GM23338 (cell line): ENCODE results near the gene PERM1. TPM values are rescaled to one million over a fixed set of nuclear protein-coding genes. Genes with fewer than 3 reads are reported as not detected.

Experiments
- ATAC-seq: fragments of 200-7000 bp; cut with Tn5 transposase; 3 replicates; pipeline ENCODE4 v1.9.1; 2020
- DNase-seq: peaks from one replicate; pipeline ENCODE4 v3.0.0-alpha.2; 2015; ENCODE audit warnings: low spot score
- H2AFZ ChIP-seq: fragments of 200-600 bp; sonication (generic); 2 replicates; pipeline ENCODE4 v1.8.0; 2016; ENCODE audit warnings: antibody characterized with exemption, mild to moderate bottlenecking, moderate library complexity
- H3F3A ChIP-seq: fragments of 200-600 bp; sonication (generic); replicated peaks from 2 replicates; pipeline ENCODE4 v1.8.0; 2017; ENCODE audit warnings: antibody characterized with exemption, mixed run types, low read depth
- H3K27ac ChIP-seq: fragments of 200-600 bp; sonication (generic); 2 replicates; pipeline ENCODE4 v1.6.1; 2016; ENCODE audit warnings: low read depth
- H3K27me3 ChIP-seq: fragments of 200-600 bp; sonication (generic); 2 replicates; pipeline ENCODE4 v1.8.0; 2016; ENCODE audit warnings: mild to moderate bottlenecking, mixed run types, moderate library complexity; ENCODE audit not compliant: insufficient read depth
- H3K36me3 ChIP-seq: fragments of 200-600 bp; sonication (generic); 2 replicates; pipeline ENCODE4 v1.8.0; 2016; ENCODE audit warnings: mild to moderate bottlenecking; ENCODE audit not compliant: insufficient read depth
- H3K4me1 ChIP-seq: fragments of 200-600 bp; sonication (generic); 2 replicates; pipeline ENCODE4 v1.8.0; 2016; ENCODE audit warnings: mild to moderate bottlenecking, moderate library complexity; ENCODE audit not compliant: insufficient read depth
- H3K4me2 ChIP-seq: fragments of 200-600 bp; sonication (generic); 2 replicates; pipeline ENCODE4 v1.7.1; 2017; ENCODE audit warnings: mixed run types
- H3K4me3 ChIP-seq: fragments of 200-600 bp; sonication (generic); 2 replicates; pipeline ENCODE4 v1.6.1; 2016; ENCODE audit warnings: mixed run types
- H3K79me2 ChIP-seq: fragments of 200-600 bp; sonication (generic); replicated peaks from 2 replicates; pipeline ENCODE4 v1.8.0; 2017; ENCODE audit warnings: mild to moderate bottlenecking; ENCODE audit not compliant: insufficient read depth
- H3K9me2 ChIP-seq: fragments of 200-600 bp; sonication (generic); 2 replicates; pipeline ENCODE4 v1.8.0; 2017; ENCODE audit not compliant: insufficient read depth
- H4K20me1 ChIP-seq: fragments of 200-600 bp; sonication (generic); replicated peaks from 2 replicates; pipeline ENCODE4 v1.8.0; 2017; ENCODE audit warnings: mild to moderate bottlenecking; ENCODE audit not compliant: insufficient read depth
- H3K27ac Mint-ChIP-seq: 2 replicates; pipeline ENCODE4 v1.8.0; 2020; ENCODE audit warnings: inconsistent platforms, mild to moderate bottlenecking, moderate library complexity, mixed read lengths
- H3K27me3 Mint-ChIP-seq: 3 replicates; pipeline ENCODE4 v1.8.0; 2022; ENCODE audit warnings: low read depth, mild to moderate bottlenecking, moderate library complexity, mixed read lengths, inconsistent platforms; ENCODE audit not compliant: insufficient read depth, poor library complexity
- H3K36me3 Mint-ChIP-seq: 3 replicates; pipeline ENCODE4 v1.8.0; 2021; ENCODE audit warnings: low read depth, mild to moderate bottlenecking, inconsistent platforms, moderate library complexity, mixed read lengths
- H3K4me1 Mint-ChIP-seq: 3 replicates; pipeline ENCODE4 v1.8.0; 2020; ENCODE audit warnings: mild to moderate bottlenecking, inconsistent platforms, mixed read lengths
- H3K4me3 Mint-ChIP-seq: 3 replicates; pipeline ENCODE4 v1.8.0; 2021; ENCODE audit warnings: moderate library complexity, mild to moderate bottlenecking, inconsistent platforms, mixed read lengths
- H3K9me3 Mint-ChIP-seq: 3 replicates; pipeline ENCODE4 v1.8.0; 2020; ENCODE audit warnings: moderate library complexity, mild to moderate bottlenecking, inconsistent platforms, mixed read lengths
- CREB1 ChIP-seq: fragments of 250-450 bp; sonication (Bioruptor Pico); IDR thresholded peaks from 2 replicates; pipeline ENCODE4 v1.5.0; 2020; ENCODE audit warnings: low read depth, mild to moderate bottlenecking, moderate library complexity
- EZH2 ChIP-seq: fragments of 200-600 bp; sonication (generic); IDR thresholded peaks from one replicate; pipeline ENCODE4 v1.8.0; 2017; ENCODE audit warnings: antibody characterized with exemption, mild to moderate bottlenecking, low read depth; ENCODE audit not compliant: unreplicated experiment
- EZH2phosphoT487 ChIP-seq: fragments of 200-600 bp; sonication (generic); IDR thresholded peaks from one replicate; pipeline ENCODE4 v1.8.1; 2018; ENCODE audit warnings: antibody characterized with exemption; ENCODE audit not compliant: unreplicated experiment
- JUNB ChIP-seq: IDR thresholded peaks from one replicate; pipeline ENCODE4 v1.6.1; 2016; ENCODE audit warnings: antibody characterized with exemption; ENCODE audit not compliant: unreplicated experiment
- NANOG ChIP-seq: IDR thresholded peaks from 2 replicates; pipeline ENCODE4 v1.6.1; 2016; ENCODE audit warnings: antibody characterized with exemption, borderline replicate concordance
- POLR2AphosphoS5 ChIP-seq: IDR thresholded peaks from 2 replicates; pipeline ENCODE4 v1.6.1; 2016; ENCODE audit warnings: antibody characterized with exemption, low read depth
- STAT1 ChIP-seq: IDR thresholded peaks from one replicate; pipeline ENCODE4 v1.6.1; 2016; ENCODE audit warnings: antibody characterized with exemption; ENCODE audit not compliant: unreplicated experiment
- ZNF114 ChIP-seq: fragments of 250-450 bp; sonication (Bioruptor Pico); IDR thresholded peaks from 2 replicates; pipeline ENCODE4 v1.5.0; 2020; ENCODE audit warnings: mild to moderate bottlenecking, moderate library complexity
- ZNF331 ChIP-seq: fragments of 250-450 bp; sonication (Bioruptor Pico); IDR thresholded peaks from 2 replicates; pipeline ENCODE4 v1.5.0; 2020; ENCODE audit warnings: low read depth, mild to moderate bottlenecking, moderate library complexity
- polyA plus RNA-seq: library from polyadenylated mRNA; unstranded; fragments of >200 nt; fragmentation: Nextera tagmentation; extraction: Ambion mirVana; gene quantifications from 2 replicates; pipeline ENCODE4 v1.2.1, GENCODE V29; 2016
- total RNA-seq: library from RNA; depleted of rRNA; stranded (reverse); fragments of >200 nt; shearing (Covaris generic); gene quantifications from 2 replicates; pipeline ENCODE4 v1.2.3, GENCODE V29; 2014
- TF ChIP-seq, protein P1 (sequence below): IDR thresholded peaks from 2 replicates; pipeline ENCODE4 v1.6.1; 2016; ENCODE audit warnings: antibody characterized with exemption
- TF ChIP-seq, protein P2 (sequence below): fragments of 250-450 bp; sonication (Bioruptor Pico); IDR thresholded peaks from 2 replicates; pipeline ENCODE4 v1.5.0; 2020; ENCODE audit warnings: mild to moderate bottlenecking, moderate library complexity
- TF ChIP-seq, protein P3 (sequence below), 2 experiments: fragments of 200-600 bp in 1 of 2; sonication (generic) in 1 of 2; conservative IDR thresholded peaks; 2 replicates each; pipeline versions ENCODE4 v1.5.1 to v1.6.1; 2016 to 2017; ENCODE audit warnings: antibody characterized with exemption in 2 of 2, low read depth in 2 of 2, mild to moderate bottlenecking in 2 of 2, moderate library complexity in 1 of 2
- TF ChIP-seq, protein P4 (sequence below): IDR thresholded peaks from one replicate; pipeline ENCODE4 v1.6.1; 2018; ENCODE audit warnings: antibody characterized with exemption; ENCODE audit not compliant: unreplicated experiment

The PERM1 gene
- total and polyA plus RNA-seq, 2 experiments from 2014 or later: 1.1 TPM; not detected in 1

DNA sequence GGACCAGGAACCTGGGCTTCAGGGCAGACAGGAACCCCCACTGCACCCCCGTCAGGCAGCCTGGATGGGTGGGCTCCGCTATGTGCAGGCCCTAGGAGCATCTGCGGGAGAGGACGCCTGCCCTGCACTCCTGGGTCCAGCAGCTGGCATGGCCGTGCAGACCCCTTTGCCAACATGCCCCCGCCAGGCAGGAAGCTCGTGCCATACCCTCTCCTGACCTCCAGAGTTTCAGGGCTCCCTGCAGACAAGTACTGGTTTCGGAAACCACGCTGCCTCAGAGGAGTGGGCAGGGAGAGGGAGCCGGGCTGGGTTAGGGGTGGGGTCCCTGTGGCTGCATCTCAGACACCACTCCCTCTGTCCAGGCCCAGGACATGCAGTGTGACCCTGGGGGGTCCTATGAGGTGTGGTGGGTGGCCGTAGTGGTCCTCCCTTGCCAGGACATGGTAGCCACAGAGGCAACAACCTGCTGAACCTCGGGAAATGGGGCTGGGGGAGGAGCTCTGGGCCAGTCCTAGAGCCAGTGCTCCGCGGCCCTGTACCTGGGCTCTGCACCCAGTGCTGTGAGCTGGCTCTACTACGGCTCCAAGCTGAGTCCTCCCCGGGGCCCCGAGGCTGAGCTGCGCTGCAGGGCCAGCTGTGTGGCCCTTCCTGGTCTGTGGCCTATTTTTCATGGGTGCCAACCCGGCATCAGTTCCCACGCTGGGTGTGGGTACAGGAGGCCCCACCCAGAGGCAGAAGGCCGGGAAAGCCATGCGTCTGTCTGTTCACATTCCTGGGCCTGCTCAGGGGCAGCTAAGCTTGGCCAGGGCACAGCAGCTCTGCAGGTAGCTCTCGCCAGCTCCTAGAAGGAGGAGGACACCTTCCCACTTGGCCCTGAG is 14.2 kb downstream of the PERM1 start:
- Histone ChIP-seq H4K20me1 (0 out of 2 replicates have a peak, but pooled peaks cover 2% of the 10 kb centered on the region), H3K9me2 (no peaks in the 10 kb centered on the region), H3F3A (peaks cover 7% of the 10 kb centered on the region), H3K4me3 (peak overlapping the region; percentile 68; the same call in 1 of the 2 replicates), H3K27me3 (peaks cover 40% of the 10 kb centered on the region), H3K4me2 (no peak overlapping the region; the same call in 1 of the 2 replicates), H3K79me2 (no peaks in the 10 kb centered on the region), H3K27ac (no peak overlapping the region), H2AFZ (no peak overlapping the region), H3K4me1 (no peaks in the 10 kb centered on the region; the same call in 1 of the 2 replicates), H3K36me3 (no peaks in the 10 kb centered on the region)
- ATAC-seq (peak; percentile 2; the same call in 1 of the 3 replicates), DNase-seq (no peak)
- Mint-ChIP-seq H3K4me3 (no peak overlapping the region; the same call in 2 of the 3 replicates), H3K27ac (no peak overlapping the region), H3K9me3 (no peaks in the 10 kb centered on the region), H3K4me1 (no peaks in the 10 kb centered on the region; the same call in 2 of the 3 replicates), H3K36me3 (peaks cover 2% of the 10 kb centered on the region; the same call in 1 of the 3 replicates), H3K27me3 (peaks cover 43% of the 10 kb centered on the region)
- TF ChIP-seq, protein P1, sequence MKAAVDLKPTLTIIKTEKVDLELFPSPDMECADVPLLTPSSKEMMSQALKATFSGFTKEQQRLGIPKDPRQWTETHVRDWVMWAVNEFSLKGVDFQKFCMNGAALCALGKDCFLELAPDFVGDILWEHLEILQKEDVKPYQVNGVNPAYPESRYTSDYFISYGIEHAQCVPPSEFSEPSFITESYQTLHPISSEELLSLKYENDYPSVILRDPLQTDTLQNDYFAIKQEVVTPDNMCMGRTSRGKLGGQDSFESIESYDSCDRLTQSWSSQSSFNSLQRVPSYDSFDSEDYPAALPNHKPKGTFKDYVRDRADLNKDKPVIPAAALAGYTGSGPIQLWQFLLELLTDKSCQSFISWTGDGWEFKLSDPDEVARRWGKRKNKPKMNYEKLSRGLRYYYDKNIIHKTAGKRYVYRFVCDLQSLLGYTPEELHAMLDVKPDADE: no peak
- TF ChIP-seq, protein P2, sequence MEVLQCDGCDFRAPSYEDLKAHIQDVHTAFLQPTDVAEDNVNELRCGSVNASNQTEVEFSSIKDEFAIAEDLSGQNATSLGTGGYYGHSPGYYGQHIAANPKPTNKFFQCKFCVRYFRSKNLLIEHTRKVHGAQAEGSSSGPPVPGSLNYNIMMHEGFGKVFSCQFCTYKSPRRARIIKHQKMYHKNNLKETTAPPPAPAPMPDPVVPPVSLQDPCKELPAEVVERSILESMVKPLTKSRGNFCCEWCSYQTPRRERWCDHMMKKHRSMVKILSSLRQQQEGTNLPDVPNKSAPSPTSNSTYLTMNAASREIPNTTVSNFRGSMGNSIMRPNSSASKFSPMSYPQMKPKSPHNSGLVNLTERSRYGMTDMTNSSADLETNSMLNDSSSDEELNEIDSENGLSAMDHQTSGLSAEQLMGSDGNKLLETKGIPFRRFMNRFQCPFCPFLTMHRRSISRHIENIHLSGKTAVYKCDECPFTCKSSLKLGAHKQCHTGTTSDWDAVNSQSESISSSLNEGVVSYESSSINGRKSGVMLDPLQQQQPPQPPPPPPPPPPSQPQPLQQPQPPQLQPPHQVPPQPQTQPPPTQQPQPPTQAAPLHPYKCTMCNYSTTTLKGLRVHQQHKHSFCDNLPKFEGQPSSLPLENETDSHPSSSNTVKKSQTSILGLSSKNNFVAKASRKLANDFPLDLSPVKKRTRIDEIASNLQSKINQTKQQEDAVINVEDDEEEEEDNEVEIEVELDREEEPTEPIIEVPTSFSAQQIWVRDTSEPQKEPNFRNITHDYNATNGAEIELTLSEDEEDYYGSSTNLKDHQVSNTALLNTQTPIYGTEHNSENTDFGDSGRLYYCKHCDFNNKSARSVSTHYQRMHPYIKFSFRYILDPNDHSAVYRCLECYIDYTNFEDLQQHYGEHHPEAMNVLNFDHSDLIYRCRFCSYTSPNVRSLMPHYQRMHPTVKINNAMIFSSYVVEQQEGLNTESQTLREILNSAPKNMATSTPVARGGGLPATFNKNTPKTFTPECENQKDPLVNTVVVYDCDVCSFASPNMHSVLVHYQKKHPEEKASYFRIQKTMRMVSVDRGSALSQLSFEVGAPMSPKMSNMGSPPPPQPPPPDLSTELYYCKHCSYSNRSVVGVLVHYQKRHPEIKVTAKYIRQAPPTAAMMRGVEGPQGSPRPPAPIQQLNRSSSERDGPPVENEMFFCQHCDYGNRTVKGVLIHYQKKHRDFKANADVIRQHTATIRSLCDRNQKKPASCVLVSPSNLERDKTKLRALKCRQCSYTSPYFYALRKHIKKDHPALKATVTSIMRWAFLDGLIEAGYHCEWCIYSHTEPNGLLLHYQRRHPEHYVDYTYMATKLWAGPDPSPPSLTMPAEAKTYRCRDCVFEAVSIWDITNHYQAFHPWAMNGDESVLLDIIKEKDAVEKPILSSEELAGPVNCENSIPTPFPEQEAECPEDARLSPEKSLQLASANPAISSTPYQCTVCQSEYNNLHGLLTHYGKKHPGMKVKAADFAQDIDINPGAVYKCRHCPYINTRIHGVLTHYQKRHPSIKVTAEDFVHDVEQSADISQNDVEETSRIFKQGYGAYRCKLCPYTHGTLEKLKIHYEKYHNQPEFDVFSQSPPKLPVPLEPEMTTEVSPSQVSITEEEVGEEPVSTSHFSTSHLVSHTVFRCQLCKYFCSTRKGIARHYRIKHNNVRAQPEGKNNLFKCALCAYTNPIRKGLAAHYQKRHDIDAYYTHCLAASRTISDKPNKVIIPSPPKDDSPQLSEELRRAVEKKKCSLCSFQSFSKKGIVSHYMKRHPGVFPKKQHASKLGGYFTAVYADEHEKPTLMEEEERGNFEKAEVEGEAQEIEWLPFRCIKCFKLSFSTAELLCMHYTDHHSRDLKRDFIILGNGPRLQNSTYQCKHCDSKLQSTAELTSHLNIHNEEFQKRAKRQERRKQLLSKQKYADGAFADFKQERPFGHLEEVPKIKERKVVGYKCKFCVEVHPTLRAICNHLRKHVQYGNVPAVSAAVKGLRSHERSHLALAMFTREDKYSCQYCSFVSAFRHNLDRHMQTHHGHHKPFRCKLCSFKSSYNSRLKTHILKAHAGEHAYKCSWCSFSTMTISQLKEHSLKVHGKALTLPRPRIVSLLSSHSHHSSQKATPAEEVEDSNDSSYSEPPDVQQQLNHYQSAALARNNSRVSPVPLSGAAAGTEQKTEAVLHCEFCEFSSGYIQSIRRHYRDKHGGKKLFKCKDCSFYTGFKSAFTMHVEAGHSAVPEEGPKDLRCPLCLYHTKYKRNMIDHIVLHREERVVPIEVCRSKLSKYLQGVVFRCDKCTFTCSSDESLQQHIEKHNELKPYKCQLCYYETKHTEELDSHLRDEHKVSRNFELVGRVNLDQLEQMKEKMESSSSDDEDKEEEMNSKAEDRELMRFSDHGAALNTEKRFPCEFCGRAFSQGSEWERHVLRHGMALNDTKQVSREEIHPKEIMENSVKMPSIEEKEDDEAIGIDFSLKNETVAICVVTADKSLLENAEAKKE (CRISPR knock-in tag): no peak
- TF ChIP-seq POLR2AphosphoS5 (no peak), CREB1 (CRISPR knock-in tag) (no peak), JUNB (no peak), STAT1 (no peak), ZNF331 (no peak), EZH2phosphoT487 (no peak), NANOG (no peak), ZNF114 (CRISPR knock-in tag) (no peak), EZH2 (no peak)
- TF ChIP-seq, protein P3, sequence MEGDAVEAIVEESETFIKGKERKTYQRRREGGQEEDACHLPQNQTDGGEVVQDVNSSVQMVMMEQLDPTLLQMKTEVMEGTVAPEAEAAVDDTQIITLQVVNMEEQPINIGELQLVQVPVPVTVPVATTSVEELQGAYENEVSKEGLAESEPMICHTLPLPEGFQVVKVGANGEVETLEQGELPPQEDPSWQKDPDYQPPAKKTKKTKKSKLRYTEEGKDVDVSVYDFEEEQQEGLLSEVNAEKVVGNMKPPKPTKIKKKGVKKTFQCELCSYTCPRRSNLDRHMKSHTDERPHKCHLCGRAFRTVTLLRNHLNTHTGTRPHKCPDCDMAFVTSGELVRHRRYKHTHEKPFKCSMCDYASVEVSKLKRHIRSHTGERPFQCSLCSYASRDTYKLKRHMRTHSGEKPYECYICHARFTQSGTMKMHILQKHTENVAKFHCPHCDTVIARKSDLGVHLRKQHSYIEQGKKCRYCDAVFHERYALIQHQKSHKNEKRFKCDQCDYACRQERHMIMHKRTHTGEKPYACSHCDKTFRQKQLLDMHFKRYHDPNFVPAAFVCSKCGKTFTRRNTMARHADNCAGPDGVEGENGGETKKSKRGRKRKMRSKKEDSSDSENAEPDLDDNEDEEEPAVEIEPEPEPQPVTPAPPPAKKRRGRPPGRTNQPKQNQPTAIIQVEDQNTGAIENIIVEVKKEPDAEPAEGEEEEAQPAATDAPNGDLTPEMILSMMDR (conservative IDR thresholded peaks at IDR 0.05; ENCODE audit: low read depth in 2 of 2): no peak
- TF ChIP-seq, protein P4, sequence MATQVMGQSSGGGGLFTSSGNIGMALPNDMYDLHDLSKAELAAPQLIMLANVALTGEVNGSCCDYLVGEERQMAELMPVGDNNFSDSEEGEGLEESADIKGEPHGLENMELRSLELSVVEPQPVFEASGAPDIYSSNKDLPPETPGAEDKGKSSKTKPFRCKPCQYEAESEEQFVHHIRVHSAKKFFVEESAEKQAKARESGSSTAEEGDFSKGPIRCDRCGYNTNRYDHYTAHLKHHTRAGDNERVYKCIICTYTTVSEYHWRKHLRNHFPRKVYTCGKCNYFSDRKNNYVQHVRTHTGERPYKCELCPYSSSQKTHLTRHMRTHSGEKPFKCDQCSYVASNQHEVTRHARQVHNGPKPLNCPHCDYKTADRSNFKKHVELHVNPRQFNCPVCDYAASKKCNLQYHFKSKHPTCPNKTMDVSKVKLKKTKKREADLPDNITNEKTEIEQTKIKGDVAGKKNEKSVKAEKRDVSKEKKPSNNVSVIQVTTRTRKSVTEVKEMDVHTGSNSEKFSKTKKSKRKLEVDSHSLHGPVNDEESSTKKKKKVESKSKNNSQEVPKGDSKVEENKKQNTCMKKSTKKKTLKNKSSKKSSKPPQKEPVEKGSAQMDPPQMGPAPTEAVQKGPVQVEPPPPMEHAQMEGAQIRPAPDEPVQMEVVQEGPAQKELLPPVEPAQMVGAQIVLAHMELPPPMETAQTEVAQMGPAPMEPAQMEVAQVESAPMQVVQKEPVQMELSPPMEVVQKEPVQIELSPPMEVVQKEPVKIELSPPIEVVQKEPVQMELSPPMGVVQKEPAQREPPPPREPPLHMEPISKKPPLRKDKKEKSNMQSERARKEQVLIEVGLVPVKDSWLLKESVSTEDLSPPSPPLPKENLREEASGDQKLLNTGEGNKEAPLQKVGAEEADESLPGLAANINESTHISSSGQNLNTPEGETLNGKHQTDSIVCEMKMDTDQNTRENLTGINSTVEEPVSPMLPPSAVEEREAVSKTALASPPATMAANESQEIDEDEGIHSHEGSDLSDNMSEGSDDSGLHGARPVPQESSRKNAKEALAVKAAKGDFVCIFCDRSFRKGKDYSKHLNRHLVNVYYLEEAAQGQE: no peak
